CD14-positive monocyte (primary cell): ENCODE results near the gene CTU2. TPM values are rescaled to one million over a fixed set of nuclear protein-coding genes. Genes with fewer than 3 reads are reported as not detected.

Source experiments
- DNase-seq, 3 donors: peaks; one replicate each; pipeline ENCODE4 v3.0.0-alpha.2; 2011 to 2022
- H2AFZ ChIP-seq: 2 replicates; pipeline ENCODE4 v1.6.0; 2012; ENCODE audit warnings: mild to moderate bottlenecking, low read depth, low read length, inconsistent platforms; ENCODE audit not compliant: insufficient read depth, poor library complexity, severe bottlenecking
- H3K27ac ChIP-seq, 2 donors: 1 replicate in 1 of 2; 2 replicates in 1 of 2; pipeline ENCODE4 v1.5.1; 2012 to 2013; ENCODE audit warnings: low read length in 2 of 2, control low read depth in 1 of 2, inconsistent platforms in 1 of 2, low read depth in 1 of 2, mild to moderate bottlenecking in 1 of 2
- H3K27me3 ChIP-seq, 2 donors: one replicate each; pipeline versions ENCODE4 v1.6.0 to v1.6.1; 2011 to 2013; ENCODE audit warnings: low read length in 2 of 2; ENCODE audit not compliant: control insufficient read depth in 2 of 2, insufficient read depth in 2 of 2
- H3K36me3 ChIP-seq, 2 donors: replicated peaks in 1 of 2; 1 replicate in 1 of 2; 2 replicates in 1 of 2; pipeline versions ENCODE4 v1.5.1 to v1.6.1; 2012 to 2013; ENCODE audit warnings: low read length in 2 of 2, control low read depth in 1 of 2, inconsistent platforms in 1 of 2, mild to moderate bottlenecking in 1 of 2; ENCODE audit not compliant: insufficient read depth in 2 of 2, control insufficient read depth in 1 of 2
- H3K4me1 ChIP-seq, 2 donors: 1 replicate in 1 of 2; 2 replicates in 1 of 2; pipeline versions ENCODE4 v1.5.1 to v1.6.1; 2012 to 2013; ENCODE audit warnings: low read length in 2 of 2, control low read depth in 1 of 2, inconsistent platforms in 1 of 2, mild to moderate bottlenecking in 1 of 2, moderate library complexity in 1 of 2; ENCODE audit not compliant: insufficient read depth in 2 of 2, control insufficient read depth in 1 of 2
- H3K4me2 ChIP-seq: replicated peaks from 2 replicates; pipeline ENCODE3; 2012; ENCODE audit warnings: low read length, moderate library complexity, mild to moderate bottlenecking; ENCODE audit not compliant: poor library complexity, severe bottlenecking; ENCODE audit errors: extremely low read depth
- H3K4me3 ChIP-seq, 3 experiments: fragments of 200-600 bp in 1 of 3; sonication (generic) in 1 of 3; replicated peaks in 1 of 3; 1 replicate in 2 of 3; 2 replicates in 1 of 3; pipeline ENCODE4 v1.5.1; 2011 to 2013; ENCODE audit warnings: low read length in 3 of 3, mild to moderate bottlenecking in 3 of 3, control low read depth in 2 of 3, low read depth in 2 of 3, inconsistent platforms in 1 of 3, moderate library complexity in 1 of 3
- H3K79me2 ChIP-seq: 2 replicates; pipeline ENCODE4 v1.6.0; 2012; ENCODE audit warnings: mild to moderate bottlenecking, control low read depth, inconsistent platforms, low read length, moderate library complexity; ENCODE audit not compliant: insufficient read depth
- H3K9ac ChIP-seq: 2 replicates; pipeline ENCODE4 v1.6.0; 2017; ENCODE audit warnings: low read length, mild to moderate bottlenecking; ENCODE audit not compliant: insufficient read depth, poor library complexity, severe bottlenecking
- H3K9me3 ChIP-seq, 2 donors: replicated peaks in 1 of 2; 1 replicate in 1 of 2; 2 replicates in 1 of 2; pipeline versions ENCODE4 v1.5.1 to v1.6.1; 2012 to 2013; ENCODE audit warnings: low read length in 2 of 2, control low read depth in 1 of 2; ENCODE audit not compliant: control insufficient read depth in 1 of 2, insufficient read depth in 1 of 2
- H4K20me1 ChIP-seq: 2 replicates; pipeline ENCODE4 v1.6.0; 2012; ENCODE audit warnings: mild to moderate bottlenecking, low read length, control low read depth, moderate library complexity; ENCODE audit not compliant: insufficient read depth
- H3K27ac Mint-ChIP-seq, 7 donors: one replicate each; pipeline ENCODE4 v1.8.0; 2020; ENCODE audit warnings: mild to moderate bottlenecking in 7 of 7, mixed read lengths in 7 of 7, moderate library complexity in 6 of 7, inconsistent platforms in 2 of 7
- H3K27me3 Mint-ChIP-seq, 3 donors: one replicate each; pipeline ENCODE4 v1.8.0; 2021 to 2022; ENCODE audit warnings: low read depth in 3 of 3, mild to moderate bottlenecking in 3 of 3, mixed read lengths in 3 of 3, moderate library complexity in 3 of 3, inconsistent platforms in 1 of 3
- H3K36me3 Mint-ChIP-seq, 2 donors: one replicate each; pipeline ENCODE4 v1.8.0; 2020; ENCODE audit warnings: mixed read lengths in 2 of 2, inconsistent platforms in 1 of 2, mild to moderate bottlenecking in 1 of 2
- H3K4me1 Mint-ChIP-seq: one replicate; pipeline ENCODE4 v1.8.0; 2020; ENCODE audit warnings: mild to moderate bottlenecking, mixed read lengths
- H3K4me3 Mint-ChIP-seq, 2 donors: one replicate each; pipeline ENCODE4 v1.8.0; 2020; ENCODE audit warnings: mild to moderate bottlenecking in 2 of 2, mixed read lengths in 2 of 2, moderate library complexity in 1 of 2
- H3K9me3 Mint-ChIP-seq, 7 donors: one replicate each; pipeline ENCODE4 v1.8.0; 2020 to 2022; ENCODE audit warnings: mixed read lengths in 7 of 7, mild to moderate bottlenecking in 6 of 7, moderate library complexity in 6 of 7, inconsistent platforms in 2 of 7
- WGBS: methylation state at CpG from one replicate; pipeline ENCODE4 v1.1.5; 2013; ENCODE audit warnings: missing lambda C conversion rate; ENCODE audit not compliant: insufficient coverage; 5-methylcytosine and 5-hydroxymethylcytosine counted together
- intact Hi-C, 2 donors: fragments of 100-400 bp; cut with micrococcal nuclease; formaldehyde crosslinking; loops; one replicate each; pipeline versions ENCODE4 v1.15.0 to v1.15.1; 2023
- polyA plus RNA-seq, 3 donors: library from polyadenylated mRNA; depleted of rRNA in 1 of 3; unstranded in 2 of 3; stranded (reverse) in 1 of 3; fragments of 300-500 nt in 2 of 3; fragments of >200 nt in 1 of 3; fragmentation: Illumina TruSeq in 2 of 3; gene quantifications; 1 replicate in 2 of 3; 2 replicates in 1 of 3; pipeline ENCODE4 v1.2.3, GENCODE V29; 2012 to 2021
- TF ChIP-seq, protein P1 (sequence below): fragments of 200-600 bp; IDR thresholded peaks from one replicate; pipeline ENCODE4 v1.8.0; 2022; ENCODE audit warnings: antibody characterized with exemption, mild to moderate bottlenecking

The CTU2 gene
- polyA plus RNA-seq, 3 donors = 5.9 to 10.3 (median 7.5) TPM

DNA sequence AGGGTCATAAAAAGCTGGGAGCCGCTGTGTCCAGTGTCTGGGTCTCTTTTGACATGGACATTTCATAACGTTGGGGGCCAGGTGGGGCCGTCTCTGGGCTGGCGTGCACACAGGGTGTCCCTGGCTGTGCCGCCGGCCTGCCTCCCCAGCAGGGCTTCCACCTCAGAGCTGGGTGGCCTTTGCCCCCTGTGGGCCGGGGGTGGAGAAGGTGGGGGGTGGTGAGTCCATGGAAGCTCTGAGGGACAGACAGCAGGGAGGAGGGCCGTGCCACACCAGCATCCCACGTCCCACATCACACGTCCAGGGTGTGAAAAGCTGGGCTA lies 19.1 kb upstream of the CTU2 start:
- H3K36me3 ChIP-seq = no peaks in the 10 kb centered on the region
- H3K4me1 ChIP-seq = peaks cover 63 to 69% of the 10 kb centered on the region in 2 donors
- H3K4me3 ChIP-seq = peak overlapping the region in 1 of 3 experiments; percentile 94
- peaks cover 4% of the 10 kb centered on the region for H4K20me1 ChIP-seq
- 81% methylated on average over 6 of the region's 10 CpGs for WGBS
- Mint-ChIP-seq H3K4me3 (peak overlapping the region; percentile 80 to 86), H3K9me3 (no peaks in the 10 kb centered on the region), H3K36me3 (peaks cover 8% of the 10 kb centered on the region in 2 donors), H3K27me3 (peaks cover 13 to 19% (median 15%) of the 10 kb centered on the region in 3 donors), H3K27ac (peak overlapping the region in 1 of 7 donors; percentile 30), H3K4me1 (peaks cover 59% of the 10 kb centered on the region)
- H3K9me3 ChIP-seq = no peaks in the 10 kb centered on the region
- H3K27me3 ChIP-seq = no peaks in the 10 kb centered on the region
- no peak for DNase-seq
- no peak overlapping the region for H2AFZ ChIP-seq
- H3K9ac ChIP-seq = no peak overlapping the region
- intact Hi-C loops = loop anchor here (2.0 to 10.0 kb wide), 5 partner anchors 14 to 92 kb away; partner anchors contain the start of genes CYBA (in 2 of the 2) and IL17C (in 1 of the 2)
- TF ChIP-seq, protein P1, sequence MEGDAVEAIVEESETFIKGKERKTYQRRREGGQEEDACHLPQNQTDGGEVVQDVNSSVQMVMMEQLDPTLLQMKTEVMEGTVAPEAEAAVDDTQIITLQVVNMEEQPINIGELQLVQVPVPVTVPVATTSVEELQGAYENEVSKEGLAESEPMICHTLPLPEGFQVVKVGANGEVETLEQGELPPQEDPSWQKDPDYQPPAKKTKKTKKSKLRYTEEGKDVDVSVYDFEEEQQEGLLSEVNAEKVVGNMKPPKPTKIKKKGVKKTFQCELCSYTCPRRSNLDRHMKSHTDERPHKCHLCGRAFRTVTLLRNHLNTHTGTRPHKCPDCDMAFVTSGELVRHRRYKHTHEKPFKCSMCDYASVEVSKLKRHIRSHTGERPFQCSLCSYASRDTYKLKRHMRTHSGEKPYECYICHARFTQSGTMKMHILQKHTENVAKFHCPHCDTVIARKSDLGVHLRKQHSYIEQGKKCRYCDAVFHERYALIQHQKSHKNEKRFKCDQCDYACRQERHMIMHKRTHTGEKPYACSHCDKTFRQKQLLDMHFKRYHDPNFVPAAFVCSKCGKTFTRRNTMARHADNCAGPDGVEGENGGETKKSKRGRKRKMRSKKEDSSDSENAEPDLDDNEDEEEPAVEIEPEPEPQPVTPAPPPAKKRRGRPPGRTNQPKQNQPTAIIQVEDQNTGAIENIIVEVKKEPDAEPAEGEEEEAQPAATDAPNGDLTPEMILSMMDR = no peak
- H3K27ac ChIP-seq = no peak overlapping the region
- peak overlapping the region; percentile 91 for H3K4me2 ChIP-seq
- H3K79me2 ChIP-seq = peaks cover 21% of the 10 kb centered on the region

DNA sequence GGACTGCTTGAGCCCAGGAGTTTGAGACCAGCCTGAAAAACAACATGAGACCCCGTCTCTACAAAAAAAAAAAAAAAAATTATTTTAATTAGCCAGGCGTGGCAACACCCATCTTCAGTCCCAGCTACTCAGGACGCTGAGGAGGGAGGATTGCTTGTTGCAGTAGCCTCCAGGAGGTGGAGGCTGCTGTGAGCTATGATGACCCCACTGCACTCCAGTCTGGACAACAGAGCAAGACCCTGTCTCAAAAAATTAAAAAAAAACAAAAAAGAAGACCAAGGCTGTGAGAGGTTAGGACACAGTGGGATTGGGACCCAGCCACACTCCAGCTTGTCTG lies 18.7 kb upstream of the CTU2 start:
- Mint-ChIP-seq H3K27me3 (peaks cover 13 to 19% (median 15%) of the 10 kb centered on the region in 3 donors), H3K27ac (no peak overlapping the region), H3K36me3 (peaks cover 6 to 8% of the 10 kb centered on the region in 2 donors), H3K4me1 (peaks cover 59% of the 10 kb centered on the region), H3K4me3 (peak overlapping the region in 1 of 2 donors; percentile 55), H3K9me3 (no peaks in the 10 kb centered on the region)
- Histone ChIP-seq H3K79me2 (peaks cover 18% of the 10 kb centered on the region), H3K4me1 (peaks cover 63 to 69% of the 10 kb centered on the region in 2 donors), H3K27ac (no peak overlapping the region), H3K4me3 (no peak overlapping the region), H3K27me3 (no peaks in the 10 kb centered on the region), H3K9me3 (no peaks in the 10 kb centered on the region), H3K4me2 (no peak overlapping the region), H2AFZ (no peak overlapping the region), H4K20me1 (peaks cover 4% of the 10 kb centered on the region), H3K36me3 (no peaks in the 10 kb centered on the region), H3K9ac (no peak overlapping the region)
- TF ChIP-seq, protein P1 = no peak
- DNase-seq = no peak
- no CpG with 5 or more reads among the region's 3 CpGs for WGBS
- intact Hi-C loops = loop anchor here (2.0 to 10.0 kb wide), 5 partner anchors 13 to 93 kb away; partner anchors contain the start of genes CYBA (in 2 of the 2) and IL17C (in 1 of the 2)
